Calu3 (cell line): ENCODE measurements around the gene FARS2. TPM values are rescaled to one million over a fixed set of nuclear protein-coding genes. Genes with fewer than 3 reads are reported as not detected.
"Not testable (repeated sequence)": the region's sequence is repeated elsewhere in the genome, so short reads cannot be mapped to it uniquely, and the experiment has no call there.

Experiments
- BruUV-seq: library from RNA; stranded (reverse); fragments of 400-500 nt; replicated peaks from 2 replicates; lab custom pipeline; 2021; lab: Mats Ljungman, UMichigan
- CTCF ChIA-PET: fragments of 300-600 bp; sonication (Branson Sonifier 250); formaldehyde crosslinking; loops from one replicate; lab custom pipeline; 2022; ENCODE audit warnings: antibody characterized with exemption; lab: Charles Lee
- DNase-seq: peaks from one replicate; pipeline ENCODE4 v3.0.0; 2022
- H3K27ac Mint-ChIP-seq: one replicate; pipeline ENCODE4 v1.8.0; 2022; ENCODE audit warnings: mixed read lengths; ENCODE audit not compliant: unreplicated experiment
- H3K27me3 Mint-ChIP-seq: one replicate; pipeline ENCODE4 v1.8.0; 2022; ENCODE audit warnings: mixed read lengths; ENCODE audit not compliant: unreplicated experiment
- H3K36me3 Mint-ChIP-seq: one replicate; pipeline ENCODE4 v1.8.0; 2022; ENCODE audit warnings: mild to moderate bottlenecking, moderate library complexity, mixed read lengths; ENCODE audit not compliant: insufficient read depth, unreplicated experiment
- H3K4me1 Mint-ChIP-seq: one replicate; pipeline ENCODE4 v1.8.0; 2022; ENCODE audit warnings: mild to moderate bottlenecking, low read depth, mixed read lengths; ENCODE audit not compliant: unreplicated experiment
- H3K4me3 Mint-ChIP-seq: one replicate; pipeline ENCODE4 v1.8.0; 2022; ENCODE audit warnings: mild to moderate bottlenecking, low read depth, moderate library complexity, mixed read lengths; ENCODE audit not compliant: unreplicated experiment
- H3K9me3 Mint-ChIP-seq: one replicate; pipeline ENCODE4 v1.8.0; 2022; ENCODE audit warnings: low read depth, mixed read lengths; ENCODE audit not compliant: unreplicated experiment
- intact Hi-C: fragments of 100-400 bp; cut with micrococcal nuclease; formaldehyde crosslinking; loops from one replicate; pipeline ENCODE4 v1.10.0; 2022; ENCODE audit not compliant: unreplicated experiment
- total RNA-seq: library from RNA; stranded (reverse); gene quantifications from 2 replicates; pipeline ENCODE4 v1.2.3, GENCODE V29; 2022
- TF ChIP-seq, protein P1 (sequence below): fragments of 200-600 bp; IDR thresholded peaks from one replicate; pipeline ENCODE4 v1.8.0; 2022; ENCODE audit warnings: antibody characterized with exemption; ENCODE audit not compliant: unreplicated experiment

The FARS2 gene
- total RNA-seq, 1 experiment from 2014 or later, result 13.4 TPM

DNA sequence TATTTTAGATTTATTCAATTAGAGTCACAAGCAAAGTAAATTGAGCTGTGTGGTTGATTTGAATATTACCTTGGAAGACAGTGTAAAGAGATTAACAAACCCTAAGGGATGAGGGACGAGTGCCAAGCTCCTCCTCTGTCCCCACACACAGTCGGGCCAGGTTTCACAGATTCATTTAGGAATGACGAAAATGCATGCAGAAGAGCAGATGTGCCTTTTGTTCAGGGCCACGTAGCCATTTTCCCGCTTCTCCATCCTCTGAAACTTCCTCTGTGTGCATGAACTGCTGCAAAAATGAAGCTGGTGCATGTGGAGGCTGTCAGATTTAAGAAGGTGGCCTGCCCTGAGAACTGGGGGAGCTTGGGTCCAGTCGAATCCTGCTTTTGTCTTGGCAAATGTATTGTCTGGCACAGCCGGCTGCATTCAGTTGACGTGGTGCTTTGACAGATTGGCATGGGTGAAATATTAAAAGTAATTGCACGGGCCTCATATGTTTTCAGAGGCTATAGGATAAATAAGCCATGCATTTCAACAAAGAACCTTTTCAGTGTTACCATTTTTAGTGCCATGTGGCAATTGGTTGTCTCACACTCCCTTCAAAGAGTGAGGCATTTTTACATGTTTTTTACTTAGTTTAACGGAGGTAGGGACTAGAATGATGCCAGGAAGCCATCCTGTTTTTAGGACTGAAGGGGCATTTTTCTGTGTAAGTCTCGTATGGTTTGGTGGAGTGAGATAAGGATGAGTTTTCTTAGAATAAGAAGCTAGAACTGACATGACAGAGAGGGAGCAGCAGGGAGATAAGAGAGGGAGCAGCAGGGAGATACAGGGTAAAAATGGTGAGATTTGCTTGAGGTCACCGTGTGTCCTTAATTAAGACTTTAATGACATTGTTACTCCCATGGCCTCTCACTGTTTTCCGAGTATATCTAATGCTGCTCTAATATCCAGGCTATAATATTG is 384.3 kb downstream of the FARS2 start:
- CTCF ChIA-PET, result no interaction called here
- DNase-seq, result no peak
- intact Hi-C loops, result no loop called here
- H3K4me1 Mint-ChIP-seq, result no peaks in the 10 kb centered on the region
- H3K27ac Mint-ChIP-seq, result no peak overlapping the region
- peaks cover 4% of the 10 kb centered on the region for H3K9me3 Mint-ChIP-seq
- TF ChIP-seq, protein P1, sequence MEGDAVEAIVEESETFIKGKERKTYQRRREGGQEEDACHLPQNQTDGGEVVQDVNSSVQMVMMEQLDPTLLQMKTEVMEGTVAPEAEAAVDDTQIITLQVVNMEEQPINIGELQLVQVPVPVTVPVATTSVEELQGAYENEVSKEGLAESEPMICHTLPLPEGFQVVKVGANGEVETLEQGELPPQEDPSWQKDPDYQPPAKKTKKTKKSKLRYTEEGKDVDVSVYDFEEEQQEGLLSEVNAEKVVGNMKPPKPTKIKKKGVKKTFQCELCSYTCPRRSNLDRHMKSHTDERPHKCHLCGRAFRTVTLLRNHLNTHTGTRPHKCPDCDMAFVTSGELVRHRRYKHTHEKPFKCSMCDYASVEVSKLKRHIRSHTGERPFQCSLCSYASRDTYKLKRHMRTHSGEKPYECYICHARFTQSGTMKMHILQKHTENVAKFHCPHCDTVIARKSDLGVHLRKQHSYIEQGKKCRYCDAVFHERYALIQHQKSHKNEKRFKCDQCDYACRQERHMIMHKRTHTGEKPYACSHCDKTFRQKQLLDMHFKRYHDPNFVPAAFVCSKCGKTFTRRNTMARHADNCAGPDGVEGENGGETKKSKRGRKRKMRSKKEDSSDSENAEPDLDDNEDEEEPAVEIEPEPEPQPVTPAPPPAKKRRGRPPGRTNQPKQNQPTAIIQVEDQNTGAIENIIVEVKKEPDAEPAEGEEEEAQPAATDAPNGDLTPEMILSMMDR, result no peak
- no peak overlapping the region for H3K4me3 Mint-ChIP-seq
- no peaks in the 10 kb centered on the region for H3K27me3 Mint-ChIP-seq
- H3K36me3 Mint-ChIP-seq, result no peaks in the 10 kb centered on the region
- BruUV-seq, result no TSS peak

GRCh38 chr6:5652406-5653137 is 391.3 kb downstream of the FARS2 start:
- Mint-ChIP-seq H3K4me1 (no peaks in the 10 kb centered on the region), H3K9me3 (no peaks in the 10 kb centered on the region), H3K36me3 (peaks cover 4% of the 10 kb centered on the region), H3K27me3 (no peaks in the 10 kb centered on the region), H3K27ac (no peak overlapping the region), H3K4me3 (no peak overlapping the region)
- intact Hi-C loops, result no loop called here
- CTCF ChIA-PET, result no interaction called here
- no peak for DNase-seq
- no TSS peak for BruUV-seq
- TF ChIP-seq, protein P1, result no peak

DNA sequence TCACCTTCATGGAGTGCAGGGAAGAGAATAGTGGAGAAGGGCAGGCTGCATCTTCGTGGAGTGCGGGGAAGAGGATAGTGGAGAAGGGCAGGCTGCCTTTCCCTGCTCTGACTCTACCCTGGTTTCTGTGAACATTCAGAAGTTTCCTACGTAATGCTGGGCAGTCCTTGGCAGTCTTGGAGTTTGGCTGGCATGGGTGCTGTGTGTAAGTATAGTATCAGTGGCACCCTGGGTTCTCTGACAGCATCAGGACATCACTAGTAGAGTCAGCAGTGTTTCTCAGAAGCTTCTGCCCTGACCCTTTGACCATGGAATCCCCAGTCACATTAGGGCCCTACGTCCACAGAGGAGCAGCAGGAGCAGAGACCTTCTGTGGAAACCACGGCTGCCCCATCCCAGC is 392.5 kb downstream of the FARS2 start:
- intact Hi-C loops, result no loop called here
- H3K9me3 Mint-ChIP-seq, result no peaks in the 10 kb centered on the region
- H3K4me3 Mint-ChIP-seq, result no peak overlapping the region
- TF ChIP-seq, protein P1, result no peak
- no peak for DNase-seq
- no peak overlapping the region for H3K27ac Mint-ChIP-seq
- CTCF ChIA-PET, result interaction anchor here (0.5 kb wide), 1 partner anchor 506 kb away, joined by 8 read pairs; no protein-coding TSS in a partner anchor
- peaks cover 4% of the 10 kb centered on the region for H3K36me3 Mint-ChIP-seq
- no TSS peak for BruUV-seq
- no peaks in the 10 kb centered on the region for H3K4me1 Mint-ChIP-seq
- H3K27me3 Mint-ChIP-seq, result no peaks in the 10 kb centered on the region

- Mint-ChIP-seq H3K4me3 (no peak overlapping the region), H3K27me3 (no peaks in the 10 kb centered on the region), H3K9me3 (no peaks in the 10 kb centered on the region), H3K36me3 (peaks cover 4% of the 10 kb centered on the region), H3K27ac (no peak overlapping the region), H3K4me1 (no peaks in the 10 kb centered on the region)
- TF ChIP-seq, protein P1, result no peak
- BruUV-seq, result no TSS peak
- CTCF ChIA-PET, result no interaction called here
- intact Hi-C loops, result no loop called here
- no peak for DNase-seq
Observed at GRCh38 chr6:5656226-5656625, 394.9 kb downstream of the FARS2 start.

DNA sequence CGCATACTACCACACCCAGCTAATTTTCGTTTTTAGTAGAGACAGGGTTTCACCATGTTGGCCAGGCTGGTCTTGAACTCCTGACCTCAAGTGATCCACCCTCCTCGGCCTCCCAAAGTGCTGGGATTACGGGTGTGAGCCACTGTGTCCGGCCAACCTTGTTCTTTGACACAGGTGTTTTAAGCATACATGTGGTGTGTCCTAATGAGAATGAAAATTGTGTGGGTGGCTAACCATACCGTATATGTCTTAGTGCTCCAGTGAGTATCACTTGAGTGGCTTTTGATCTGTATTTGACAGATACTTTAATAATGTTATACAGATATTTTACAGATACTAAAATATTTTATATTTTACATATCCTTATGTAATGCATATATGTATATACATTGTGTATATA is 395.4 kb downstream of the FARS2 start:
- not testable (repeated sequence) for H3K9me3 Mint-ChIP-seq

More for the DNA sequence above, 395.4 kb downstream of the FARS2 start:
- H3K4me3 Mint-ChIP-seq, intact Hi-C loops, DNase-seq, CTCF ChIA-PET, BruUV-seq, H3K4me1 Mint-ChIP-seq, H3K36me3 Mint-ChIP-seq, H3K27ac Mint-ChIP-seq, H3K27me3 Mint-ChIP-seq: not testable (repeated sequence)
